ENCODE results near the gene CRIP1. TPM values are rescaled to one million over a fixed set of nuclear protein-coding genes. Genes with fewer than 3 reads are reported as not detected.
A peak's percentile ranks its signal among the peaks of the same experiment; 100 is the strongest.

CRIP1 gene
- total and polyA plus RNA-seq, 4 donors = 72.8 to 465 (median 301) TPM

DNA sequence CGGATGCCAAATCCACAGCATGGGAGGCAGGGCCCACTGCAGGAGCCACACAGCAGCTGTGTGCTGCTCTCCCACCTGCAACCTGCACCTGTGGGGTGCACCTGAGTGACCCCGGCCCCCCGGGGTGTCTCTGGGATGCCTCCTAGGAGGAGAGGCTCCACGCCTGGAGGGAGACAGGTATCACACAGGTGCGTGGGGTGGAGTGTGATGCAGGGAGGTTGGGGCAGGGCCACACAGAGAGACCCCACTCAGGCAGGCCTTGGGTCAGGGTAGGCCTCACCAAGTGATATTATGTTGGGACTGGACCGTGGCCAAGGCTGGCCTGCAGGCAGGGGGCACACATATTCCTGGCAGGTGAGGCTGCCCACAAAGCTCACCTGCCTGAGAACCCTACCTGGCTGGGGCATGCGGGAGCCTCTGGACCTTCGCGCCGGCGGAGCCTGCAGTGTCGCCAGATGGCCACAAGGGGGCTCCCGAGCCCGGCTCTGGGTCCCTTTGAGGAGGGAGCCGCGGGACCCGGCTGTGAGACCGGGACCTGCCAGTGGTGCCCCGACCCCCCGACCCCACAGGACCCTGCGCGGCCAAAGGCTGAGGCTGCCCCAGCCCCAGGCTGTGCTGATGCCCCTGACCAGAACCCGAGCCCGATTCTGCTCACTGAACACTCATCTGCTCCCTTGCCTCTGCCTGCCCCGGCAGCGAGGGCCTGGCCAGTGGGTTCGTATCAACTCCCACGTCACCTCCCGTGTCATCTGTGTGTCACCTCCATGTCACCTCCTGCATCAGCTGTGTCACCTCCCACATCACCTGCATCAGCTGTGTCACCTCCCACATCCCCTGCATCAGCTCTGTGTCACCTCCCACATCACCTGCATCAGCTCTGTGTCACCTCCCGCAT lies 51.1 kb downstream of the CRIP1 start:
- peak in 2 of 3 donors; percentile 31 to 42 for DNase-seq
- ATAC-seq (ENCODE audit: insufficient read depth, low FRiP score) = peak; percentile 59
- Histone ChIP-seq H3K9ac (ENCODE audit: insufficient read depth in 1 of 2, low read length in 2 of 2) (no peak overlapping the region), H3K27me3 (ENCODE audit: control insufficient read depth in 3 of 3, insufficient read depth in 3 of 3, low read length in 2 of 3) (no peaks in the 10 kb centered on the region), H3K4me1 (ENCODE audit: control insufficient read depth in 5 of 5, insufficient read depth in 5 of 5, low read length in 5 of 5) (peaks cover 0 to 5% (median 0%) of the 10 kb centered on the region in 5 donors), H3K27ac (ENCODE audit: low read depth in 1 of 2, low read length in 1 of 2) (no peak overlapping the region), H3K9me3 (ENCODE audit: control insufficient read depth in 4 of 4, insufficient read depth in 3 of 4, low read length in 3 of 4) (no peaks in the 10 kb centered on the region), H3K4me3 (no peak overlapping the region), H3K36me3 (ENCODE audit: control insufficient read depth in 4 of 4, insufficient read depth in 4 of 4, low read length in 4 of 4) (no peaks in the 10 kb centered on the region)
- WGBS, 2 donors = 21 to 23% methylated on average over 28 to 30 of the region's 30 CpGs
- TF ChIP-seq, protein P1, sequence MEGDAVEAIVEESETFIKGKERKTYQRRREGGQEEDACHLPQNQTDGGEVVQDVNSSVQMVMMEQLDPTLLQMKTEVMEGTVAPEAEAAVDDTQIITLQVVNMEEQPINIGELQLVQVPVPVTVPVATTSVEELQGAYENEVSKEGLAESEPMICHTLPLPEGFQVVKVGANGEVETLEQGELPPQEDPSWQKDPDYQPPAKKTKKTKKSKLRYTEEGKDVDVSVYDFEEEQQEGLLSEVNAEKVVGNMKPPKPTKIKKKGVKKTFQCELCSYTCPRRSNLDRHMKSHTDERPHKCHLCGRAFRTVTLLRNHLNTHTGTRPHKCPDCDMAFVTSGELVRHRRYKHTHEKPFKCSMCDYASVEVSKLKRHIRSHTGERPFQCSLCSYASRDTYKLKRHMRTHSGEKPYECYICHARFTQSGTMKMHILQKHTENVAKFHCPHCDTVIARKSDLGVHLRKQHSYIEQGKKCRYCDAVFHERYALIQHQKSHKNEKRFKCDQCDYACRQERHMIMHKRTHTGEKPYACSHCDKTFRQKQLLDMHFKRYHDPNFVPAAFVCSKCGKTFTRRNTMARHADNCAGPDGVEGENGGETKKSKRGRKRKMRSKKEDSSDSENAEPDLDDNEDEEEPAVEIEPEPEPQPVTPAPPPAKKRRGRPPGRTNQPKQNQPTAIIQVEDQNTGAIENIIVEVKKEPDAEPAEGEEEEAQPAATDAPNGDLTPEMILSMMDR (IDR thresholded peaks at IDR 0.05; ENCODE audit: control extremely low read depth, extremely low read depth) = peak; percentile 49

Other genes with a start within 250 kb of the CRIP1 start
- 10 to 100 TPM; 44.2 to 51.4 TPM for gene BTBD6, start 238.4 kb upstream of the CRIP1 start, total RNA-seq
- 10 to 100 TPM; 30.9 to 54.1 TPM for gene BTBD6, start 238.4 kb upstream of the CRIP1 start, polyA plus RNA-seq
- gene BRF1, start 185.9 kb upstream of the CRIP1 start, total RNA-seq = 10 to 100 TPM; 44.0 to 55.3 TPM
- gene BRF1, start 185.9 kb upstream of the CRIP1 start, polyA plus RNA-seq = 10 to 100 TPM; 14.2 to 30.4 TPM
- 10 to 100 TPM; 57.8 to 84.2 TPM for gene PACS2, start 172.1 kb upstream of the CRIP1 start, total RNA-seq
- gene PACS2, start 172.1 kb upstream of the CRIP1 start, polyA plus RNA-seq = 10 to 100 TPM; 37.9 to 87.2 TPM
- gene TEX22, start 88.3 kb upstream of the CRIP1 start, total RNA-seq = 1 to 10 TPM in 1 of 2 donors, under 1 TPM in 1; 0.40 to 2.1 TPM
- under 1 TPM; 0.17 to 0.18 TPM for gene TEX22, start 88.3 kb upstream of the CRIP1 start, polyA plus RNA-seq
- 100 to 1,000 TPM in 1 of 2 donors, 10 to 100 TPM in 1; 64.7 to 113 TPM for gene MTA1, start 67.1 kb upstream of the CRIP1 start, total RNA-seq
- gene MTA1, start 67.1 kb upstream of the CRIP1 start, polyA plus RNA-seq = 10 to 100 TPM; 40.2 to 62.6 TPM
- gene CRIP2, start 12.1 kb upstream of the CRIP1 start, total RNA-seq = 100 to 1,000 TPM; 135 to 267 TPM
- gene CRIP2, start 12.1 kb upstream of the CRIP1 start, polyA plus RNA-seq = 100 to 1,000 TPM; 194 to 216 TPM
- gene TEDC1, start 4.4 kb downstream of the CRIP1 start, total RNA-seq = 10 to 100 TPM in 1 of 2 donors, 1 to 10 TPM in 1; 5.8 to 20.8 TPM
- gene TEDC1, start 4.4 kb downstream of the CRIP1 start, polyA plus RNA-seq = 10 to 100 TPM; 12.8 to 16.0 TPM
- 1 to 10 TPM; 3.0 to 5.4 TPM for gene TMEM121, start 39.7 kb downstream of the CRIP1 start, total RNA-seq
- gene TMEM121, start 39.7 kb downstream of the CRIP1 start, polyA plus RNA-seq = 1 to 10 TPM; 1.1 to 2.6 TPM

All from lung (tissue), 12 donors.